ELF-1 (cell line): ENCODE results near the gene MROH2A.
"Not testable (repeated sequence)": the region's sequence is repeated elsewhere in the genome, so short reads cannot be mapped to it uniquely, and the experiment has no call there.

ENCODE experiments used
- DNase-seq: peaks from one replicate; pipeline ENCODE4 v3.0.0-alpha.2; 2016; ENCODE audit warnings: low read depth, low spot score

The MROH2A gene

GRCh38 chr2:233855345-233855744 lies 77.2 kb downstream of the MROH2A start:
- no peak for DNase-seq

GRCh38 chr2:233856184-233856583 lies 78.1 kb downstream of the MROH2A start:
- DNase-seq: no peak

GRCh38 chr2:233857511-233858141 lies 79.5 kb downstream of the MROH2A start:
- peak; percentile 52 for DNase-seq

GRCh38 chr2:233858331-233858730 lies 80.2 kb downstream of the MROH2A start:
- no peak for DNase-seq

- no peak for DNase-seq
Observed at GRCh38 chr2:233862261-233862768, 84.2 kb downstream of the MROH2A start.

GRCh38 chr2:233865838-233866237 lies 87.7 kb downstream of the MROH2A start:
- DNase-seq: peak; percentile 30

- no peak for DNase-seq
Observed at GRCh38 chr2:233866479-233866878, 88.3 kb downstream of the MROH2A start.

GRCh38 chr2:233867993-233868532 lies 89.9 kb downstream of the MROH2A start, which contains the start of gene MSL3B:
MSL3B (minus strand) TSS chr2:233868386.
- peak; percentile 72 for DNase-seq

- no peak for DNase-seq
Observed at GRCh38 chr2:233871432-233871831, 93.3 kb downstream of the MROH2A start.

- not testable (repeated sequence) for DNase-seq
Observed at GRCh38 chr2:233872125-233872524, 94.0 kb downstream of the MROH2A start.

GRCh38 chr2:233882353-233882752 lies 104.2 kb downstream of the MROH2A start:
- no peak for DNase-seq
